ENCODE data around the gene ZBTB20.

ZBTB20 gene

DNA sequence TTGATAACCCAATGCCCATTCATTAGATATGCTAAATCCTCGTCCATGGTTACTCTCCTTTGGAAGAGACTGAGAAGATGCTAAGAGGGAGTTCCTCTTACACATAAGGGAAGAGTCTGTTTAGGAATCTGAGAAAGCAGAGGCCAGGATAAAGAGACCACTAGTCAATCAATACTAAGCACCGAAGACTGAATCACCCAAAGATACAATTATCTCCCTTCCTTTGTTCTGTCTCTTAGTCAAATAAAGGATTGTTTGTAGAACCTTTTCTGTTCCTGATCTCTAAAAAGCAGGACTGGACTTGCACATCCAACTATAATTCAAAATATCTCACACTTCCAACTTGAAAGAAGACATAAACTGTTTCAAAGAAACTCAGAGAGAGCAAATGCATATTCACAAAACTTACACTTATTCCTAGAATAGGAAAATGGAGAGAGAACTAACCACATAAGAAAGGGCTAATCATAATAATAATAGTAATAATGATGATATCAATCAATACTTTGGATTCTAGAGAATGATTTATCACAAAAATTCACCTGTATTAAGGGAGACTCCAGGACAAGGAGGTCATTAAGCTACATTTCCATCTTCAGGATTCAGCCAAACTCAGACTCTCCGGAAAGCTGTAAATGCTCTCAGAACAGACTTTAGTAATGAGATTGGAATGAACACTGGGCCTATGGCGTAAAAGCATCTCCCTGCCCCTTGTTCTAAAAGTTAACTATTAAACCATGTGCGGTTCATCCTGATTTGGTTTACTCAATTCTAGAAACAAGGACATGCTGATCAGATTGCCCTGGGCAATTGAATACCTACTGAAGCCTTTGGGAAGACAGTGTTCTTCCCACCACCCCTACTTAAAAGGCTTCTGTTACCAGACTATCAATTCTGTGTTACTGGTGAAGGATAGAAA, 401.5 kb downstream of the ZBTB20 start:
- no peak for DNase-seq

GRCh38 chr3:114743746-114744485, 403.2 kb downstream of the ZBTB20 start:
- no peak for DNase-seq

- no peak for DNase-seq
Measured at GRCh38 chr3:114741066-114741465, 406.0 kb downstream of the ZBTB20 start.

GRCh38 chr3:114739627-114740026, 407.5 kb downstream of the ZBTB20 start:
- no peak for DNase-seq

DNA sequence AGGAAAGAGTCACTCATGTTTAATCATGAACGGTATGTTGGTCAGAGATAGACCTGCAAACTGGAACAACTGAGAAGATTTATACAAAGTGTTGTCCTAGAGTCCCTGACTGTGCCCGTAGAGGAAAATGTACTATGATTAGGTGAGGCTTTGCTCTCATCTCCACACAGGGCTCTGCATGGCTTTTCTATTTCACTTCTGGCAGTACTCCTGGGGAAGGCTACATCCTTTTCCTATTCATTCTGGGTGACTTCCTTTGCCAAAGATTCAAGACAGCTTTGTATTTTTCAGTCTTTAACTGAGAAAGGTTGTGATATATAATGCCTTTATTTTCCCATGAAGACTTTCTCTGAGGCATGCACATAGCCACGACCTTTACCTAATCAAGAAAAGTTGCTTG, 414.7 kb downstream of the ZBTB20 start:
- no peak for DNase-seq

- DNase-seq = no peak
Measured at GRCh38 chr3:114730397-114730796, 416.7 kb downstream of the ZBTB20 start.

DNA sequence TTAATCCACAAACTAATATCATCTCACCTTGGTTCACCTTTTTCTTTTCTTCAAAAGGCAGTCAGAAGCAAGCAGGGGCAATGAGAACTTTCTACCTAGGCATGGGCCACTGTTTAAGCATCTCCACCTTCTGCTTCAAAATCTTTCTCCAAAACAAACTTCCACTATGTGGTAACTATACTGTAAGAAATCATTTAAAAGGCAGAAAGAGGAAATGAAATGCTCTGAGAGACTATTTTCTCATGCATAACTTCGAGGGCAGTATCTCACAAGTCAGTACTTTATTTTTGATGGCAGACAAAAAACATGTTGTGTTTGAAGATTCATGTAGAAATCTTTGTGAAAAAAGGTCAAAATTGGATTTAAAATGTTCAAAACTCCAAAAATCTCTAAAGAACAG, 419.7 kb downstream of the ZBTB20 start:
- DNase-seq = no peak

DNA sequence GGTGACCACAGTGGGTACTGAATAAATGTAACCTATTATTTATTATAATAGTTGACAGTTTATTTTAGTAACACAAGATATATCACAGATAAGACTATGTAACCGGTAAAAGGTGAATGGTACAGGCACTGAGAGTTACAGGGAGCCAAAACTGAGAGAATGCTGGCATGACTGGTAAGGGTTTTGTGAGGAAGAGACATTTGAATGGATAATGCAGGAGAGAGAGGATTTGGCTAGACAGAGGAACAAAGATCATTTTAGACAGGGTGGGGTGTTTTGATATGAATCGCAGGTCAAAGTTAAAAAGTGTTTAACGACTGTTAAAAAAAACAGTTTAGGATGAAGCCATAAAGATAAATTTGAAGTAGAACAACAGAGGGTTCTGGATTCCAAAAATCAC, 421.1 kb downstream of the ZBTB20 start:
- no peak for DNase-seq

DNA sequence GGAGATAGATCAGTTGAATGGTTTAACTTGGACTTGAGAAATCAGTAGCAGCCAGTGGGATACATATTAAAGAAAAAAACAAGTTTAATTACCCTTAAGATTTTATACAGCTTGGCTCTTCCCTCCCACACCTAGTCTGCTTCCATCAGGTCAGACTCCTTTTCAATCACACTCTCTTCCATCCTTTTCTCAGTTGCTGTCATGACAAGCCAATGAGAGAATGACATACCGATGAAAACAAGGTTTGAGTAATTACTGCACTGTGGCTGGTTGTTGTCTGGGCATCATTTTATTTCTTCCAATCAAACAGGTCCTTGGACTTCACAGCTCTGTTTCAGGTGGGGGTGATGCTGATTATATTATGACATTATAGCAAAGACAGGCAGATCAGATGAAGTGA, 424.6 kb downstream of the ZBTB20 start:
- DNase-seq = no peak

DNA sequence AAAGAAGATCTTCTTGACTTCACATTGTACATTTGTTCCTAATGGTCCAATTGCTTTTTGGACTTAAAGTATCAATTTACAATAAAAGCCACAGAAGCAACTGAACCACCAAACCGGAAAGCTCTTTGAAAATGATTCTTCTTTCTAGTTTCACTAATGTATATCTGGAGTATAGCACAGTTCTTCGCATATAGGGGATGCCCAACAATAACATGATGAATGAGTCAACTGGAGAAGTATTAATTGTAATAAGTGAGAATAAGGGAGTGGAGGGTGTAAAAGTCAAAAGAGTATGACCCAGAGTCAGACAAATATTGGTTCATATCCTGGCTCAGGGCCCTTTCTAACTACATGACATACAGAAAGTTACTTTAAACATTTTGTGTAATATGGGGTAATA, 425.2 kb downstream of the ZBTB20 start:
- no peak for DNase-seq

- no peak for DNase-seq
Measured at GRCh38 chr3:114721209-114721608, 425.9 kb downstream of the ZBTB20 start.

DNA sequence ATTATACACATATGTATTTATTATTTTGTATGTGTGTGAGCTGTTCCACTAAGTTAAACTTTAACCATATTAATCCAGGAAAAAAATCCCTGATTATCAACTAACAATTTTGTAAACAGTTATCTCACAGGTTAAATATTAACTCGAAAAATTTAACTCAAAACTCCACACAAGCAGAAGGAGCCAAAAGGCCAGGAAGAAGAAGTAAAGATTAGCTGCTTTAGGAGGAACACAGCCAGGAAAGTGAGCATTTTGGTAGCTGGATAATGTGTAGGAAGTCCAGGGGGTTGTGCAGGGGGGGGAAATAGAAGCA, 428.2 kb downstream of the ZBTB20 start:
- no peak for DNase-seq

GRCh38 chr3:114718071-114718897, 428.8 kb downstream of the ZBTB20 start:
- no peak for DNase-seq

DNA sequence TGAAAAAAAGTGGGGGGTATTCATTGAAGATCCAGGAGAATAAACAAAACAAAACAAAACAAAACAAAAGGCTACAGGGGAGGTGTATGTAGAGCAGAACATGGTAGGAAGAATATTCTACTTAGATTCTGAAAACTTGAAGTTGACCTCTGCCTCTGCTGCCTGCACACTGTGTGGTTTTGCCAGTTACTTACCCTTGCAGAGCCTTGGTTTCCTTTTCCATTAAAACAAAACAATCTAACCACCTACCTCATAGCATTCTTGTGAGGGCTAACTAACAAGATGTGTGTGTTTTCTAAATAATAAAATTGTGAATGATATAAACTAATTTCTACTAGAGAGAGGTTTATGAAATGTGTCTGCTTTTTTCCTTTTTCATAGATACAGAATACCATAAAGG, 430.2 kb downstream of the ZBTB20 start:
- no peak for DNase-seq

DNA sequence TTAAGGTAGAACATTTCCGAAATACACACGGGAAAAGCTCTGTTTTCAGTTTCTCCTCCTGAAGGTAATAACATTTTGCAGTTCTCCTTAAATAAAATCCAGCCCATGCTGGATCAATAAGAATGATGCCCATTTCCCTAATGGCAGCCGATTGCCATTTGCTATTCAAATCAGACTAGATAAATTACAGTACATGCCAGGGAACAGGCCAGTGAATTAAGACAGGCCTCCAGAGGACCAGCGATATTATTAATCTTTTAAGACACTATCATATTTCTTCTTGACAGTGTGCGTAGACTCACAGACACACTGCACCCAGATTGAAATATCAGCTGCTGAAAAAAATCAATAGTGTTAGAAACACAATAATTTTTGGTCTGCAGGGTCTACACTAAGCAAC, 431.0 kb downstream of the ZBTB20 start:
- no peak for DNase-seq

- no peak for DNase-seq
Measured at GRCh38 chr3:114714957-114715460, 432.1 kb downstream of the ZBTB20 start.

DNA sequence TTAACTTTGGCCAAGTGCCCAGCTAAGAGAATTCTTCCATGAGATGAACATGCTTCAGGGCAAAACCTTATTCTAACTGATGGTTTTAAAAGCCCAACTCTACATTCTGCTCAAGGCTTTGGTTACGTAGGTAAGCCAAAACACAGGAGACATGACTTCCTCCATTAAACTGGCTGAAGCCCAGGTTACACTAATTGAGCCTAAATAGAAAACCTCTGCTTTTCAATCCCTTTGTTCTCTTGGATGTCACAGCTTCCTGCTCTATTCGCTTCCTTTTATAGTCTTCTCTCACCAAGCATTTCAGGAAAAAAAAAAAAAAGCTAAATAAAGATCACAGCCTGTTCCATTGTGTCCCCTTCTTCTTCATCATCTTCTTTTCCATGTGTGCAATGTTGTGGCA, 432.9 kb downstream of the ZBTB20 start:
- no peak for DNase-seq

- DNase-seq = no peak
Measured at GRCh38 chr3:114712728-114713492, 434.2 kb downstream of the ZBTB20 start.

DNA sequence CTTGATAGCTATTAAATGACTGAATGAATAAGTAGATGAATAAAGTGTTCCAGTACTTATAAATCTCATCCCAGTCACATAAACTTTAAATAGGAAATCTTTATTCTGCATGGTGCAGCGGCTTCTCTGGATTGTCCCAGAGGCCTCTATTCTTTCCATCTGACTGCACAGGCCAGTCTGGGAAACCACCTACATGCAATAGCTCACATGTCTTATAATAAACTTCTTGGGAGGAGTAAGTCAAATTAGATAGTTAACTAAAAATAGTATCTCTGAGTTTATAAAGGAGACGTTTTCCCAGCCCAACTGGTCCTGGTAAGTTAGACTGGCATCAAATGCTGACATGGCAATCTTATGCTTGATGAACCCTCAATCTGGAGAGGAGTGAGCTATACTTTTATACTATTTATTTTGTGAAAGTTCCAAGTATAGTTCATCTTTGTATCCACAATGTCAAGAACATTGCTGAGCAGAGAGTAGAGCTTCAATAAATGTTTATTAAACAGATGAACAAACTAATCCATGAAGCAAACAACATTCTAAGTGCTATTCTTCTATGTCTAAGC, 435.7 kb downstream of the ZBTB20 start:
- DNase-seq = no peak

DNA sequence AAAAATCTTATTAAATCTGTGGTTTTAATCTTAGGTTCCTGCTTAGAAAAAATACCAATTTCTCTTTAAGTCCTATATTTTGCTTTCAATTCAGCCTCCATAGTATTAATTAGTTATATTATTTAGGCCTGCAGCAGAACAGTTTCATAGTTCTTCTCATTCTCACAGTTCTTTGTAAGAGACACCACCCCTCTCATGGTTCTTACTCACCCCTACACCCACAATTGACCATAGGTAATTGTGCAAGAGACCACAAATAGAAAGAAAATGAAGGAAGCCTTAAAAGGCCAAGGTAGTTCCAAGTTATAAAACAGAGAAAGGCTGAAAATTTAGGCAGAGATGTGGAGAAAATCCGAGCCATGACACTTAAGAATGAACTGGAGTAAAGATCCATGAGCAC, 438.0 kb downstream of the ZBTB20 start:
- DNase-seq = no peak

DNA sequence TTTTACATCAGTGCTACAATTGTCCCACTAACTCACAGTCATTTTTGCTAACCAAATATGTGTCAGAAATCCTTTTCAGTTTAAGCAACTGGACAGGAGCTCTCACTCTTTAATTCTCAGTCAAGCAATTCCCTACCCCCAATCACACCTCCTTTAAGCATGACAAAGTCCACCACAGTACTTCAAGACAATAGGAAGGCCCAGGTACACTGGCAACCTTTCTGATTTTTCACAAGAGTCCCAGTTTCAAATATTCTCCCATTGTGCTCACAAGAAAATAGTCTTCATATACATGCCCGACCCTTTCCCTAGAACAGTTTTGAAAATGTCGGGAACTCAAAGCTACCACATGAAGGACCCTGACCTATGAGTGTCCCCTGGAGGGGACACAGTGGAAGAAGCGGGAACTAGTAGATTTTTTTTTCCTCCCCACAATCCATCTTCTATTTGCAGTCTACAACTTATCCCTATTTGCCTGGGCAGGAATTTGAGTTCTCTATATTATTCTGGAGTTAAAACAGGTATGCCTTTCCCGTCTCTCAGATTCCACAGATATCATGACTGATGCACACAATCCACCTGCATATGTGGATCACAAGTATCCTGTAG, 439.7 kb downstream of the ZBTB20 start:
- no peak for DNase-seq

Measured in GF-D8 (cell line).